Uterus (tissue), 2 donors: ENCODE measurements around the gene GABPB1.

ENCODE experiments used
- POLR2A ChIP-seq, 2 donors: fragments of 450-650 bp; IDR thresholded peaks; one replicate each; pipeline ENCODE4 v1.6.1; 2016; ENCODE audit warnings: antibody characterized with exemption in 2 of 2, mild to moderate bottlenecking in 1 of 2, moderate library complexity in 1 of 2
- TF ChIP-seq, protein P1 (sequence below), 4 experiments: fragments of 200-600 bp in 2 of 4; fragments of 450-650 bp in 2 of 4; sonication (generic) in 2 of 4; IDR thresholded peaks; one replicate each; pipeline ENCODE4 v1.5.1; 2016 to 2019; ENCODE audit warnings: antibody characterized with exemption in 4 of 4, mild to moderate bottlenecking in 2 of 4, moderate library complexity in 1 of 4

DNA sequence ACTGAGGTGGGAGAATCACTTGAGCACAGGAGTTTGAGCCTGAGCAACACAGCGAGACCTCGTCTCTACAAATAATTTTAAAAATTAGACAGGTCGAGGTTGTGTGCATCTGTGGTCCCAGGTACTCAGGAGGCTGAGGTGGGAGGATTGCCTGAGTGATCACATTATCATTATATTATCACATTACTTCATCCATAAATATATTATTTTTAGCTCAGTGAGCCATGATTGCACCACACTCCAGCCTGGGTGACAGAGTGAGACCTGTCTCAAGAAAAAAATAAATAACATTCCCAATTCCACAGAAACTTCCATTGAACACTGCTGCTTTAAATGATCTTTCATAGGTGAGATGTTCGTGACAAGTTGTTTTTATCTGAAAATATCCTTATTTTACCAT lies 21.8 kb downstream of the GABPB1 start:
- TF ChIP-seq, protein P1, sequence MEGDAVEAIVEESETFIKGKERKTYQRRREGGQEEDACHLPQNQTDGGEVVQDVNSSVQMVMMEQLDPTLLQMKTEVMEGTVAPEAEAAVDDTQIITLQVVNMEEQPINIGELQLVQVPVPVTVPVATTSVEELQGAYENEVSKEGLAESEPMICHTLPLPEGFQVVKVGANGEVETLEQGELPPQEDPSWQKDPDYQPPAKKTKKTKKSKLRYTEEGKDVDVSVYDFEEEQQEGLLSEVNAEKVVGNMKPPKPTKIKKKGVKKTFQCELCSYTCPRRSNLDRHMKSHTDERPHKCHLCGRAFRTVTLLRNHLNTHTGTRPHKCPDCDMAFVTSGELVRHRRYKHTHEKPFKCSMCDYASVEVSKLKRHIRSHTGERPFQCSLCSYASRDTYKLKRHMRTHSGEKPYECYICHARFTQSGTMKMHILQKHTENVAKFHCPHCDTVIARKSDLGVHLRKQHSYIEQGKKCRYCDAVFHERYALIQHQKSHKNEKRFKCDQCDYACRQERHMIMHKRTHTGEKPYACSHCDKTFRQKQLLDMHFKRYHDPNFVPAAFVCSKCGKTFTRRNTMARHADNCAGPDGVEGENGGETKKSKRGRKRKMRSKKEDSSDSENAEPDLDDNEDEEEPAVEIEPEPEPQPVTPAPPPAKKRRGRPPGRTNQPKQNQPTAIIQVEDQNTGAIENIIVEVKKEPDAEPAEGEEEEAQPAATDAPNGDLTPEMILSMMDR (IDR thresholded peaks at IDR 0.05) = no peak
- no peak for TF ChIP-seq POLR2A (IDR thresholded peaks at IDR 0.05)
